GM21825 (cell line): ENCODE results near the gene FMN1.

ENCODE experiments used
- ATAC-seq: cut with Tn5 transposase; IDR thresholded peaks from one replicate; pipeline ENCODE4 v1.9.1; 2021; ENCODE audit warnings: mild to moderate bottlenecking, moderate library complexity; ENCODE audit not compliant: unreplicated experiment

The FMN1 gene

DNA sequence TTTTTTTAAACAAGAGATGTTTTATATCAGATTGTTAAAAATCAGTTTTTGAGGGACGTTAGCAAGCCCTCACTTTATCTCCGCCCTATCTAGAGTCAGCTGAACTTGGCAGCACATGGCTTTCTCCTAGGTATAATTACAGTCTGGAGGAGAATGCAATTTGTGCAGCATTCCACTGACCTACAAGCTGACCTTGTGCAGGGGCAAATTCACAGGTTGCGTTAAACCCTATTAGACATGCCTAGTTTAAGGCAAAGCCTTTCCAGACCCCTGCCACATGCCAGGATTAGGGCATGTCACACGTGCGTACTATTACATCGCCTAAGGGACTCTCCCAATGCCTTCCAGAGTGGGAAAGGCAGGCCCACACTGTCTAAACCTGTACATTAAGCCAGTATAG is 252.7 kb downstream of the FMN1 start:
- ATAC-seq: no peak

DNA sequence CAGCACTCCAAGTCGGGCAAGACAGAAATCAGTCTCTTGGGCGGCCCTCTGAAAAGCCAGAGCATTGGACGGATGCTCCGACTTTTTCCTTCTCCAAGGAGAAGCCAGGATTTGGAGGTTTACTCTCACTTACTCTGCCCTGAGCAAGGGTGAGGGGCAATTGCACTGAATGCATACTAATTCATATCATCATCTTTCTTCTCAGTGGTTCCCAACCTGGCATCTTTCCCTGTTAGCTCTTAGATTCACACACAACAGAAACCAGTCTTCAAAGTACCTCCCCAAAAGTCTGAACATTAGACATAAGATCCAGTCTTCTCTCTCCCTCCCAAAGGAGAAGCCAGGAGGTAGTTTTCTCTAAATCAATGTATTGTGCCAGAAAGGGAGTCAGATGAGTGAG is 257.5 kb downstream of the FMN1 start:
- no peak for ATAC-seq

DNA sequence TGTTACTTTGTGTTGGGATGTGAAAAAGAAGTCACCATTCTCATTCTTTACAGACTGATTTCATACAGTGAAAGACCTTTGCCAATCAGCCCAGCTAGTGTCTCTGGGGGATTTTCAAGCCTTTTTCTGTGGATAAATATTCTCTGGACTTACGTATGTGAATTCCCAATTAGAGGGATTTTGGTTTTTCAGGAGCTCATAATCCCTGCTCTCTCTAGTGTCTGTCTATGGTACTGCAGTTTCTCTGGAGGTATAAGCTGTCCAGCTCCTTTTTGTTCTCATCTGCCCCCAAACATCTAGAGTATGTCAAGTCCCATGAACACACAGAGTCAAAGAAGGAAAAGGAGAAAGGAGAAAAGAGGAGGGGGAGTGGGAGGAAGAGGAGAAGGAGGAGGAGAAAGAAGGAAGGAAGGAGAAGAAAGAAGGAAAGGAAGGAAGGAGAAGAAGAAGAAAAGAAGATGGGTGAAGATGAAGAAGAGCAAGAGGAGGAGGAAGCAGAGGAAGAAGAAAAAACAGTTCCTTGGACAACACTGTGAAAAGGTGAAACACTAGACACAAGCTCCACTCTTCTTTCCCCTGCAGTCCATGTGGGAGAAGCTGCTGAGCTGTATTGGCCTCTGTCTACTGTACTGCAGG is 258.1 kb downstream of the FMN1 start:
- ATAC-seq: no peak

DNA sequence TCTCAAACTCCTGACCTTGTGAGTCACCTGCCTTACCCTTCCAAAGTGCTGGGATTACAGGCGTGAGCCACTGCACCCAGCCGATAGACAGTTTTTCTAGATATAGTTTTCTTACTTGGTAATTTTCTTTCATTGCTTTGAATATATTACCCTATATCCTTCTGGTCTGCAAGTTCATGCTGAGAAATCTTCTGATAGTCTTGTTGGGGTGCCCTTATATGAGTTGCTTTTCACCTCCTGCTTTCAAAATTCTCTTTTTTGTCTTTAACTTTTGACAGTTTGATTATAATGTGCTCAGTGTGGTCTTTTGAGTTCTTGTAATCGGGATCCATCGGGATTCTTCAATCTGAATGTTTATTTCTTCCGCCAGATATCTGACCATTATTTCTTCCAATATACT is 259.4 kb downstream of the FMN1 start:
- no peak for ATAC-seq

DNA sequence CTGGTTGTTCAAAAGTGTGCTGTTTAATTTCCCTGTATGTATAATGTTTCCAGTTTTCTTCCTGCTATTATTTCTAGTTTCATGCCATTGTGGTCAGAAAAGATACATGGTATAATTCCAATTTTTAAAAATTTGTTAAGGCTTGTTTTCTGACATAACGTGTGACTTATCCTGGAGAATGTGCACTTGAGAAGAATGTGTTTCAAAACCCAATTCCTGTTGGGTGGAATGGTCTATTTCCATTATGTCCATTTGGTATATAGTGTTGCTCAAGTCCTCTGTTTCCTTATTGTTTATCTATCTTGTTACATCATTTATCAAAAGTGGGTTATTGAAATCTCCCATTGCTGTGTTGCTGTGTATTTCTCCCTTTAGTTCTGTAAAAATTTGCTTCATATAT is 261.3 kb downstream of the FMN1 start:
- ATAC-seq: no peak

DNA sequence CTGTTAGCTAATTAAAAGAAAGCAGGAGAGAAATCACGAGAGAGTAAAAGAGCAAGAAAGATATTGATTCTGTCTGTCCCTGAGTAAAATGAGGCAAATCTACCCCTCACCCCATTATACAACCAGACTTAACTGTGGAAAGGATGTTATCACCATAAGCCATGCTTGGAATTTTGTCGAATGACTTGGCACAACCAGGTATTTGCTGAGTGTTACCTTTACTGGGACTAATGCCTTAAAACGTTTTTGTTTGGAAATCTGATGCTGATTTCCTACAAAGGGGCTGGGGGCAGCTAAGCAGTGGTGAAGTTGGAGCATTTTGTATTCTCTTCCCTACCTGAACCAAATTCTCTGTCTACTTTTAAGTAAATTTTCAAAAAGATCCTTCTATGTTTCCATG is 265.6 kb downstream of the FMN1 start:
- no peak for ATAC-seq

DNA sequence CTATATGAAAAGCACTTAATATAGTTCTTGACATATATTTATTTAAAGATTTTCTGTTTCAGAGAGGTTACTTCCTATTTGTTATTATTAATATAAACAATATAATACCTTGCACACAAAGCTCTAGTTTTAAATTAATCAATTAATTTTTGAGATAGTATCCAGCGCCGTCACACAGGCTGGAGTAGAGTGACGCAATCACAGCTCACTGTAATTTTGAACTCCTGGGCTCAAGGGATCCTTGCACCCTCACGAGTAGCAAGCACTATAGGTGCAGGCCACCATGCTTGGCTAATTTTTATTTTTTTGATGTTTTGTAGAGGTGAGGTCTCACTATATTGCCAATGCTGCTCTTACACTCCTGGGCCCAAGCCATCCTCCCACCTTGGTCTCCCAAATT is 267.4 kb downstream of the FMN1 start:
- no peak for ATAC-seq

DNA sequence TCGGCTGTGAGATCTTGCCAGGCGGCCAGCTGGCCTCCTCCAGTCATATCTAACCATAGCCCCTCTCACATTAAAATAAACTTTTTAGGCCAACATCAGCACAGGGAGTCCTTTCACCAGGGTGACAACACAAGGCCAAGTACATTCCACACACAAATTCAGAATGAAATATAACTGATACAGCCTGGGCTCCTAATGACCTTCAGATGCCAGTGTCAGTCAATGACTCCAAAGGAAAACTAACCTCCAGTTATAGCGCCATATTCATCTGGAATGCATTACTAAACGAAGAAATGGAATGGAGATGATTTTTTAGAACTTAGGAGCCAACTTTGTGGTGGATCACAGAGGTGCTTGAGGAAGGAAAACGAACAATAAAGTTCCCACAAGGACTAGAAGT is 271.3 kb downstream of the FMN1 start:
- ATAC-seq: no peak

DNA sequence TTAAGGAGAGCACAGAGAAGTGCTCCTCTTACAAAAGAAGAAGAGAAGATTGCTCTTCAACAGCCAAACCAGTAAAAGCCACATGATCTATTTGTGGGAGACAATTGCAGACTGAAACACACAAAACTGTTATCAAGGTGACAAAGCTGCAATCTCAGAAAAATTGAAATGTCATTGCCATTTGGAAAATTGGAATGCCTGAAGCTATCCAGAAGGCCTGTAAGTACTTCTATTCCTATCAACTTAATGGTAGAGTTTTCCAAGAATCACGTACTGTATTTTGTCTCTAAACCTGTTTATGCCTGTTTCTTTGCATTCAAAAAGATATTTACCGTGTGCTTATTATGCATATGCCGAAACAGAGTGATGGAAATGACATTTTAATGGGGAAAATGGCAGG is 272.0 kb downstream of the FMN1 start:
- ATAC-seq: no peak

DNA sequence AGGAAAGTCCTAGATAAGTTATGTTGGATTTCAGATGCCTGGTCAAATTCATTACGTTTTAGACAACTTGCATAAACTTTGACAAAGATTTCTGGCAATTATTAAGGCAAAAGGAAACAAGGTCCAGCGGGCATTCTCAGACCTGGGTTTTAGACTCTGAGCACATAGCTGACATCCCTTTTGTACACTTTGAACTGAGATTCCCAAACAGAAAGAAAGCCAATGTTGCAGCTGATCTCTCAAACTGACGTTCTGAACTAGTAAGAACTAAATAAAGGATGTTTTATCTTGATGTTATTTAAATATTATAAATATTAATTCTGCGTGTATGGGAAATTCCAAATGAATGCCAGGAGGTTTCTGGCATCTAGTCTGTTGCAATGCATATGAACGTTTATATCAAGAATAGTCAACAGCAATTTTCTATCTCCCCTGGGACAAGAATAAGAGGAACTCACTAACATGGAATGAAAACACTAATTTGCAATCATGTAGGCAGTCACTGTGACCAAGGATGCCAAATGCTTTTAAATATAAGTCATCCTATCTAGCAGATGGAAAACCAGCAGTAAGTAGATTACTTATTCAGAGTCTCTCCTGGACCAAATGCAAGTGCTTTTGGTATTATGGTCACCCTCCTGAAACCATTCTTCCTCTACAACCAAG is 274.6 kb downstream of the FMN1 start:
- no peak for ATAC-seq

DNA sequence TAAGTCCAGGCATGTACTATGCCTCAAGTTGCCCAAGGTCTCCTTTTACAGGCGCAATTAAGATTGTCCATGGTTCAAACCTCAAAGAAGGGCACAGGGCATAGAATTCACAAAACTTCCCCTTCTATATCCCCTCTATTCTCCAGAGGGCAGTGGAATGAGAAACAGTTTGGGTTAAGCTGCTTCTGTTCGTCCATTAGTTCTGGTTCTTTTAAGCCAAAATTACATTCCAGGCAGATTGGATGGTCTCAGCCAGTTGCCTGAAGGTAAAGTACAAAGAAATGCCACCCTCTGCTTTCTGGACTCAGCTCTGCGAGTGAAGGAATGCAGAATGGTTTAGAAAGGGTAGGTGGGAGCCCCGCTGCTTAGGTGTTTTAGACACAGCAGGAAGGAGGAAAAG is 276.0 kb downstream of the FMN1 start:
- no peak for ATAC-seq

DNA sequence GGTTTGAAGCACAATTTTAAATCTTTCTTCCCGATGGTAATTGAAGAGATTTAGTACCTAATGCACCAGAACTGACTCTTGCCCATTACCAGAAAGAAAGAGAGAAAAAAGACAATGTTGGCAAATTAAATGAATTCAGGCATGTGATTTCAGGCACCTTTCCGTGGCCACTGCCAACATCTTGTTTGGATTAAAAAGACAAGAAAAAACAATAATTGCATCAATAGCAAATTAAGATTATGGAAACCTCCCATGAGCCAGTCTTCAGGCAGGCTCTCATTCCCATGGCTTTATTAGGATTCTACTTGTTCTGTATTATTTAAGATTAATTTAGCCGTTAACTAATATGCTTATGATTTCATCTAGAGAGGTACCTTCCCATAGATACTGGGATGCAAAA is 283.7 kb downstream of the FMN1 start:
- ATAC-seq: no peak

DNA sequence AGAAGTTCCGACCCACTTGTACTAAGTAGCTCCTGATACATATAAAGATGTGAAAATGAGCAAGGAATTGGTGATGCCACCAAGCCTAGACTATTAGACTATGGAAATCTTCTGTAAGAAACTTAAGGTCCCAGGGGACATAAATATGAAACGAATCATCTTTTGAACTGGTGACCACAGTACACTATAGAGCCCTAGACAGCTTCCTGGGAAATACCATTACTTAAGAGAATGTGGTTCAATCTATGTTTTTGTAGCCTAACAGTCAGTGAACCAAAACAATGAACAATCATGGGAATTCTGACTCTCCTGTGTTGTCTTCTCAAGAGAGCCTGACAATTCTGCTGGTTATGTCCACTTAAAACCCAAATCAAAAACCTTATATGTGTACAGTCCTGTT is 285.1 kb downstream of the FMN1 start:
- ATAC-seq: no peak

DNA sequence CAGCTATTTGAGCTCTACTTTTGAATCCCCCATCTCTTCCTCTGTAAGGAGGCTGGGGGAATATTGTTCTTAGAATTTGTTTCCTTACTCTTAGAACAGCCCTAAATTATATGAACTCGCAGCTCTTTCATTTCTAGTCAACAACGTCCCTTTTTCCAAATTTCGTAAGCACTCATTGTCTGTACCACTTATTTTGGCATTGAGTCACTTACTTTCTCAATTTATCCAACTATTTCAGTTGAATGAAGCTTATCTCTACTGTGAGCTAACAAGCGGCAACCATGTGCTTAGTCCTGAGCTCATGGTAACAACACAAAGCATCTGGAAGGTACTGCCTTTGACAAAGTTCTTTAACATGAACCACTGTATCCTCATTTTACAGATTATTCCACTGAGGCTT is 285.6 kb downstream of the FMN1 start:
- peak; percentile 5 for ATAC-seq

DNA sequence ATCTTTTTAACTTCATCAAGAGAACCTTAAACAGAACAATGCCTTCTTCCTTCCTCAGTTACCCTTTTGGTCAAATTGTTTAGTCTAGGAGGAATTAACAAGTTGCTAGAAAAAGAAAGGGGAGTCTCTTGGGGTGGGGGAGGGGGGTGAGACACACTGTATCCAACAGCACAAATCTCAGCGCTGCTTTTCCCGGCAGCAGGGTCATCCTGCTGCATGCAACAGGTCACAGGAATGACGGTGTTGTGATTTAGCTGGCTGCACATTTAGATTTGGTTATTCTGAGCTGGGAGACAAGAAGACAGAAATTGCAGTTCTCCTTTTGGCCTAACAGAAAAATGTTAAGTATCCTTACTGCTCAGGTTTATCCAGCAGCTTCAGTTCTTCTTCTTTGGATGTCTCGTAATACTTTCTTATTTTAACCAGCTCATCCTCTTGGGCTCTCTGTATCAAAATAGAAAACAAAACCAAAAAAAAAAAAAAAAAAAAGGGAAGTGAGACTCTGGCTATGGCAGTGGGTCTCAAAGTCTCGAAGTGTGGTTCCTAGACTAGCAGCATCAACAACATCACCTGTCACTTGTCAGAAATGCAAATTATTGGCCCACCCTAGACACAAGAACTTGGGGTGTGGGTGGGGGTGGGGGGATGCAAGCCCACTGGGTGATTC is 286.2 kb downstream of the FMN1 start:
- peak; percentile 86 for ATAC-seq

DNA sequence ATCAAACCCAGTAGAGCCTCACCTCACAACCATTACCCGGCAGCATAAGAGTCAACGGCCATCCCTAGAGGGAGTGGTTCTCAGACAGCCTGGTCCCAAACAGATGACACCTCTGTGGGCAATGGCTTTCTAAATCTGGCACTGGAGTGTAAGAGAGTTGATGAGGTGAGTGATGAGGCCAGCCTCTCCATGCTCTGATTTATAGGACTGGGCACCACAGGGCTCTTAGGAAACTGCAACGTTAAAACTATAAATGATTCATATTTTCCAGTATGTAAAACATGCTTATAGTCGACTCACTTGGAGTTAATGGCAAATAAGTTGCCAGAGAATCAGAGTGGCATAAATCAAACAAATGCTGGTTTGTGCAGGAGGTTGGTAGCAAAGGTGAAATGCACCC is 289.0 kb downstream of the FMN1 start:
- no peak for ATAC-seq

DNA sequence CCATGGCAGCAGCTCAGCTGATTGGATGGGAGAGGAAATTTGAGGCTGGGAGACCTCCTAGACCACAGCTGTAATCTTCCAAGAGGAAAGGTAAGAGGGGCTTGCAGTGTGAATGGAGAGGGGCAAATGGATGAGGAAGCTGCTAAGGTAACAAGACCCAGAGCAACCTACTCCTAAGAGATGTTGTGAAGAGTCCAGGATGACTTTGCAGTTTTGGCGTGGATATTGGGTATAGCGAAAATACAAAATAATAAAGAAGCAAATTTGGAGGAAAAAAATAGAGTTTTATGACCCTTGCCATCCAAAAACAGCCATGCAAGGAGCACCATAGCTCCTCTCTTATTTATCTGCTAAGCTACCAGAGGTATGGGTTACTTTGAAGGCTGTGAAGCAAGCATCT is 290.1 kb downstream of the FMN1 start:
- ATAC-seq: no peak

DNA sequence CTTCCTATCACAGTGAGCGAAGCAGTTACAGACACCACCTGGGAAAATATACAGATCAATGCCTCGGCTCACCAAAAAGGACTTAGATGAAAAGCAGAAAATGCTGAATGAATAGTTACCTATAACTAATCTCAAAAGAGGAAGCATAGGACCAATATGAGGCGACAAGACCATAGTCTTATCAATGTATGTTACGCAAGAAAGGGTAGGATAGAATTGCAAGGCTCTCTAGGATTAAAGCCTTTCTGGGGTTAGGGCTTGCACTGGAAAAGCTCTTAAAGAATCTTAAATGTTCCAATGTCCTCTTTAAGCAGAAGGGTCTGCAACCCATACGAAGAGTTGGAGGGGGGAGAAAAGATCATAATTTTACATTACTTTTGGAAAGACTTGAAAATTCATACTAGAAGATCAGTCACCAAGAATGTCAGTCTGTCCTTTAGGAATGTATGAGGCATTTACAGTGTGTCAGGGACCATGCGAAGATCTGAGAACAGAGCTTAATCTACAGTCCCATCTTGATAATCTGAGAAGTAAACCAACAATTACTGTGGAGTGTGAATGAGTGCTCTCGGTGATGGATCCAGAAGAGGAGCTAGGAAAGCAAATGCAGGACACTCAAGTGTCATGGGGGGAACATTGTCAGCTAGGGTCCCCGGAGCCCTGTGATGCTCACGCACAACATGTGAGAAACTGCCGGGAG is 290.8 kb downstream of the FMN1 start:
- no peak for ATAC-seq

DNA sequence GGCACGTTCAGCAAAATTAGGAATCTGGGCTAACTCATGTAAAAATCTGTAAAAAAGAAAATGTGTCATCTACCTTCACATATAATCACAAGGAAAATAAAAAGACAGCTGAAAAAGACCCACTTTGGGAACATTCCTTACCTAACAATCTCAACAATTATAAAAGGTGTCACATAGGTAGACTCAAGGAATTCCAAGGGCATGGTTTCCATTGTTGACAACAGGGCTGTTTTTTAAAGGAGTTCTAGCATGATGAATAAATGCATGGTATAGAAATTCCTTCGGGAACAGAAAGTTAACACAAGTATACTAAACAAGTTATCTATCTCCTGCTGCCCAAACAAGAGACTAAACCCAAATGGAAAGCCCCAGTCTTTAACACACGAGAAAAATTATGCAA is 292.5 kb downstream of the FMN1 start:
- no peak for ATAC-seq

DNA sequence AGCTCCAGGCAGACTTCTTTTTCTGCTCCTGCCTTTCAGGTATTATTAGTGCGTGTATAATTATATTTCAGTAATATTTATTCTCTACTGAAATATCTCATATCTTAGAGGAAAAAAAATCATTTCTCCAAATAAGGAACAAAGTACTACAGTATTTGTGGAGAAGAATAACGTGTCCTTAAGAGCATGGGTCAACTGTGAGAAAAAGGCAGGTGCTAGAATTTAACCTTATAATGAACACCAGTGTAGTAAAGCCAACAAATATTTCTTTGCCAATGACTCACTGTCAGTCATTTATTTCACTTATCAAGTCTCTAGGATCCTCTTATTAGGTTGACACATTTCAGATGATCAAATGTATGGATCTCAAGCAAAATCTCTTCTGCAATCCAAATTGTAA is 293.3 kb downstream of the FMN1 start:
- ATAC-seq: no peak

DNA sequence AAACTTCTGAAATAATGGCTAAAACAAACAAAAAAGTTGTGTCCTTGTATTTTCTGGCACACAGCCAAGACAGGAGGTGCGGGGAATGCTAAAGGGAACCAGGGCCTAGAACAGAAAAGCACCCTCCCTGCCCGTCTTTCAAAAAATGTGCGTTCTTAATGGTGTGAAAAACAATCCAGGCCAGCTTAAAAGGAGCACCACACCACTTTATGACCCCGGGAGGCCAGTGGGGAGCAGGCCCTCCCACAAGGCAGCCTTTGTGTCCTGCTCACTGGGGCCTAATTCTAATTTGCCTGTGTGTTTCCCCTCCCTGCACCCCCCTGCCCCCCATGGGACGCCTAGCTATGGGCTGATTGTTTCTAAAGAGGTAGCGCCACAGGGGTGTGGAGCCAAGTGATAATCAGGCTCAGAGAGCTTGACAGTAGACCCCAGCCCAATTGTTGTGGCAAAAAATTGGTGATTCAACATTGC is 295.4 kb downstream of the FMN1 start:
- ATAC-seq: no peak

DNA sequence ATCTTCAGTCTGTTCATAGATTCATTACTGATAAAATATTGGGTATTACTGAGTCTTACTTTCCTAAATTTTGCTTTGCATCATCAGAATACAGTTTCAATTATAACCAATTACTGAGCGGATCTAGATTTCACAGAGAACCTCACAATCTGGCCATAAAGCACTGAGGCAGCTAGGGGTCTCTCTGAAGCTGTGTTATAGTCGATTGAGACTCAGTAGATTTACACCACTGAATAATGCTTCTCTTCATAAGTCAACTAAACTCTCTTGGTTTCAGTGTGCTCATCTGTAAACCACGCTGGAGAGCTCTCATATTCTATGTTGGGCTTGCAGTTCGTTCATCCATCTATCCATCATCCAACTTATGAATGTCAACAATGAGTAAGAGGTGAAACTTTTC is 296.1 kb downstream of the FMN1 start:
- no peak for ATAC-seq
